Adrenal gland (tissue), 12 donors: ENCODE results near the gene CUTC. TPM values are rescaled to one million over a fixed set of nuclear protein-coding genes. Genes with fewer than 3 reads are reported as not detected.

Experiments
- polyA plus RNA-seq, 3 donors: library from polyadenylated mRNA; stranded (reverse); fragments of 200-250 nt in 2 of 3; fragments of 350-450 nt in 1 of 3; fragmentation: Illumina TruSeq in 1 of 3; extraction: RNeasy Lipid Tissue Mini Kit (QIAGEN cat#74804) in 1 of 3; gene quantifications; one replicate each; pipeline ENCODE4 v1.2.3, GENCODE V29; 2013 to 2014
- total RNA-seq, 9 donors: library from RNA; depleted of rRNA in 4 of 9; stranded (reverse); fragments of >200 nt in 4 of 9; fragments of 120-200 nt in 1 of 9; fragmentation: NEBNext Ultra II Directional in 1 of 9; extraction: Animal tissue kit (Norgen Biotek cat#: 25700) in 1 of 9; gene quantifications; one replicate each; pipeline versions ENCODE4 v1.1.0 to v1.2.4, GENCODE V29; 2013 to 2023
- donor health status: healthy with polysubstance abuse.
- donor health status: Bipolar disorder and iron deficiency.
- donor health status: DM: yes; HTN: yes; CAD: no.
- donor health status: DM: no; HTN: no; CAD: no.
- donor health status: DM: no; HTN: no; CAD: no.
- donor health status: DM: yes; HTN: yes; CAD: no.

Gene CUTC
- total and polyA plus RNA-seq, 12 donors, result 16.0 to 36.5 (median 19.9) TPM

Other genes starting within 250 kb of the CUTC start
- gene NKX2-3, start 199.3 kb upstream of the CUTC start, total RNA-seq, result not detected
- gene NKX2-3, start 199.3 kb upstream of the CUTC start, polyA plus RNA-seq, result under 1 TPM in 1 of 3 donors, not detected in 2; 0.03 TPM
- 10 to 100 TPM in 8 of 9 donors, 1 to 10 TPM in 1; 9.6 to 91.8 (median 49.1) TPM for gene SLC25A28, start 111.8 kb upstream of the CUTC start, total RNA-seq
- 100 to 1,000 TPM; 131 to 299 (median 267) TPM for gene SLC25A28, start 111.8 kb upstream of the CUTC start, polyA plus RNA-seq
- gene ENTPD7, start 72.7 kb upstream of the CUTC start, total RNA-seq, result 10 to 100 TPM in 6 of 9 donors, 1 to 10 TPM in 3; 5.6 to 38.7 (median 11.0) TPM
- gene ENTPD7, start 72.7 kb upstream of the CUTC start, polyA plus RNA-seq, result 10 to 100 TPM in 1 of 3 donors, 1 to 10 TPM in 2; 1.2 to 16.7 (median 1.4) TPM
- gene COX15, start 107 bp upstream of the CUTC start, total RNA-seq, result 10 to 100 TPM; 49.6 to 89.7 (median 64.8) TPM
- gene COX15, start 107 bp upstream of the CUTC start, polyA plus RNA-seq, result 10 to 100 TPM; 13.4 to 59.4 (median 22.2) TPM
- 1 to 10 TPM in 3 of 9 donors, under 1 TPM in 6; 0.55 to 1.6 (median 0.67) TPM for gene ABCC2, start 50.4 kb downstream of the CUTC start, total RNA-seq
- gene ABCC2, start 50.4 kb downstream of the CUTC start, polyA plus RNA-seq, result 1 to 10 TPM in 2 of 3 donors, under 1 TPM in 1; 0.66 to 2.1 (median 1.4) TPM